ENCODE results near the gene RTN4R.

GRCh38 chr22:20299746-20300136, 31.6 kb upstream of the RTN4R start:
- TF ChIP-seq JUND (IDR thresholded peaks at IDR 0.05; ENCODE audit: low read length) (no peak), CTCF (IDR thresholded peaks at IDR 0.05; ENCODE audit: control extremely low read depth in 1 of 3, insufficient read depth in 1 of 3, low read depth in 1 of 3, low read length in 3 of 3) (no peak), POLR2A (IDR thresholded peaks at IDR 0.05; ENCODE audit: control extremely low read depth in 1 of 2, low read depth in 2 of 2, low read length in 2 of 2) (no peak), CHD1 (IDR thresholded peaks at IDR 0.05; ENCODE audit: low read depth, low read length) (no peak), POLR2AphosphoS5 (IDR thresholded peaks at IDR 0.05; ENCODE audit: low read depth, low read length) (no peak), TAF7 (optimal IDR thresholded peaks at IDR 0.05; ENCODE audit: borderline replicate concordance, low read depth, low read length) (no peak), EGR1 (IDR thresholded peaks at IDR 0.05; ENCODE audit: borderline replicate concordance, low read depth, low read length) (no peak), ATF2 (IDR thresholded peaks at IDR 0.05; ENCODE audit: low read length) (no peak), TAF1 (IDR thresholded peaks at IDR 0.05; ENCODE audit: low read depth, low read length) (no peak), RAD21 (IDR thresholded peaks at IDR 0.05 in 1 of 2, conservative IDR thresholded peaks at IDR 0.05 in 1 of 2; ENCODE audit: low read depth in 2 of 2, low read length in 2 of 2) (no peak), RNF2 (IDR thresholded peaks at IDR 0.05; ENCODE audit: borderline replicate concordance, low read depth, low read length, missing control alignments, poor library complexity, severe bottlenecking) (no peak), BACH1 (IDR thresholded peaks at IDR 0.05; ENCODE audit: low read length) (no peak), NRF1 (IDR thresholded peaks at IDR 0.05; ENCODE audit: low read depth, low read length) (no peak)

Data from H1 (cell line).